OCI-LY1 (cell line): ENCODE data around the gene HELT.

ENCODE experiments used
- H2AFZ ChIP-seq: fragments of 200-600 bp; sonication (generic), shearing (Covaris generic); 2 replicates; pipeline ENCODE4 v1.6.0; 2014; ENCODE audit warnings: antibody characterized with exemption, mild to moderate bottlenecking, low read length
- H3F3A ChIP-seq: fragments of 200-600 bp; sonication (generic), shearing (Covaris generic); 2 replicates; pipeline ENCODE4 v1.6.0; 2014; ENCODE audit warnings: mild to moderate bottlenecking, antibody characterized with exemption, low read length, moderate library complexity; ENCODE audit not compliant: insufficient read depth
- H3K27ac ChIP-seq: fragments of 200-600 bp; sonication (generic); 2 replicates; pipeline ENCODE4 v1.5.1; 2014; ENCODE audit warnings: low read length, mixed run types, mild to moderate bottlenecking, low read depth; ENCODE audit not compliant: poor library complexity, severe bottlenecking
- H3K27me3 ChIP-seq: fragments of 200-600 bp; sonication (generic); 2 replicates; pipeline ENCODE4 v1.6.0; 2014; ENCODE audit warnings: antibody characterized with exemption, mild to moderate bottlenecking, low read length, moderate library complexity; ENCODE audit not compliant: insufficient read depth
- H3K36me3 ChIP-seq: fragments of 200-600 bp; sonication (generic); 2 replicates; pipeline ENCODE4 v1.6.1; 2014; ENCODE audit warnings: mild to moderate bottlenecking, antibody characterized with exemption, low read length, moderate library complexity, mixed read lengths; ENCODE audit not compliant: insufficient read depth
- H3K4me1 ChIP-seq: fragments of 200-600 bp; sonication (generic); 2 replicates; pipeline ENCODE4 v1.5.1; 2014; ENCODE audit warnings: mild to moderate bottlenecking, low read length, moderate library complexity; ENCODE audit not compliant: insufficient read depth, severe bottlenecking
- H3K4me2 ChIP-seq: fragments of 200-600 bp; sonication (generic), shearing (Covaris generic); 2 replicates; pipeline ENCODE4 v1.6.1; 2014; ENCODE audit warnings: low read length
- H3K4me3 ChIP-seq: fragments of 200-600 bp; sonication (generic); 2 replicates; pipeline ENCODE4 v1.5.1; 2014; ENCODE audit warnings: low read length, low read depth, mild to moderate bottlenecking, mixed read lengths; ENCODE audit not compliant: poor library complexity, severe bottlenecking
- H3K79me2 ChIP-seq: fragments of 200-600 bp; shearing (Covaris generic); 2 replicates; pipeline ENCODE4 v1.6.1; 2016; ENCODE audit warnings: mixed run types, low read length, mixed read lengths; ENCODE audit not compliant: insufficient read depth
- H3K9ac ChIP-seq: fragments of 200-600 bp; sonication (generic), shearing (Covaris generic); 2 replicates; pipeline ENCODE4 v1.6.1; 2014; ENCODE audit warnings: mild to moderate bottlenecking, low read length, mixed read lengths
- H3K9me2 ChIP-seq: fragments of 200-600 bp; sonication (generic), shearing (Covaris generic); 2 replicates; pipeline ENCODE4 v1.6.1; 2014; ENCODE audit warnings: low read depth, mild to moderate bottlenecking, low read length, mixed read lengths
- H3K9me3 ChIP-seq: fragments of 200-600 bp; shearing (Covaris generic); 2 replicates; pipeline ENCODE4 v1.6.1; 2014; ENCODE audit warnings: low read length, mixed read lengths
- H4K20me1 ChIP-seq: fragments of 200-600 bp; sonication (generic), shearing (Covaris generic); 2 replicates; pipeline ENCODE4 v1.6.0; 2016; ENCODE audit warnings: mild to moderate bottlenecking, low read length; ENCODE audit not compliant: insufficient read depth
- EZH2 ChIP-seq: fragments of 200-600 bp; sonication (generic), shearing (Covaris generic); IDR thresholded peaks from 2 replicates; pipeline ENCODE4 v1.8.0; 2017; ENCODE audit warnings: borderline replicate concordance, mixed run types, mild to moderate bottlenecking, antibody characterized with exemption, low read length, moderate library complexity, mixed read lengths
- TF ChIP-seq, protein P1 (sequence below): fragments of 200-600 bp; sonication (generic), shearing (Covaris generic); IDR thresholded peaks from 2 replicates; pipeline ENCODE4 v1.5.1; 2017; ENCODE audit warnings: mild to moderate bottlenecking, antibody characterized with exemption, low read length, moderate library complexity, mixed read lengths

Gene HELT

DNA sequence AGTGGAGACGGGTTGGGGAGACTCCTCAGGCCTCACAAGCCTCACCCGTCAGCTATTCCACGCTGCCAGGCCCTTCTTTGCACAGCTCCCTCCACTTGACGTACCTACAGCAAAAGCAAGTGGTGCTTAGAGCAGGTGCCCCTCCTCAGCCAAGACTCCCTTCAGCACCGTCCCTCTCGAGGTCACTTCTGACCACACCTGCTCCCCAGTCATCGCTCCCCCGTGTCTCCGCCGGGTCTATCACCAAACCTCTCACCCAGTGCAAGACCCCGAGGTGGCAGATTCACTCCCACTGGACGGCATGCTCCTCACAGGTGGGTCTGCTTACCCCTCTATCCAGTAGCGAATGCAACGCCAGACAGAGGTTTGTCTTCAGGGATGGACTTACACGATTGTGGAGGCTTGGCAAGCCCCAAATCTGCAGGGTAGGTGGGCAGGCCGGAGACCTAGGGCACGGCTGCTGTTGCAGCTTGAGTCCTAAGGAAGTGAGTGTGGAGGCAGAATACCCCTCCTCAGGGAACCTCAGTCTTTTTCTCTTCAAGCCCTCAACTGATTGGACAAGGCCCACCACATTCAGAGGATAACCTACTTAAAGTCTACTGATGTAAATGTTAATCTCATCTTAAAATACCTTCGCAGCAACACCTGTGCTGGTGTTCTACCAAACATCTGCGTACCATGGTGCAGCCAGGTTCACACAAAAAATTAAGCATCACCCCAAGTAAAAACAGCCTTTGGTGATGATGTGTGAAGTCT lies 14.5 kb upstream of the HELT start:
- no peaks in the 10 kb centered on the region for H4K20me1 ChIP-seq
- H3K4me2 ChIP-seq, result no peak overlapping the region
- H3K4me1 ChIP-seq, result peaks cover 4% of the 10 kb centered on the region
- H3K27me3 ChIP-seq, result no peaks in the 10 kb centered on the region
- H3K9ac ChIP-seq, result no peak overlapping the region
- no peak overlapping the region for H3K27ac ChIP-seq
- no peak overlapping the region for H2AFZ ChIP-seq
- no peaks in the 10 kb centered on the region for H3K79me2 ChIP-seq
- H3K36me3 ChIP-seq, result no peaks in the 10 kb centered on the region
- TF ChIP-seq, protein P1, sequence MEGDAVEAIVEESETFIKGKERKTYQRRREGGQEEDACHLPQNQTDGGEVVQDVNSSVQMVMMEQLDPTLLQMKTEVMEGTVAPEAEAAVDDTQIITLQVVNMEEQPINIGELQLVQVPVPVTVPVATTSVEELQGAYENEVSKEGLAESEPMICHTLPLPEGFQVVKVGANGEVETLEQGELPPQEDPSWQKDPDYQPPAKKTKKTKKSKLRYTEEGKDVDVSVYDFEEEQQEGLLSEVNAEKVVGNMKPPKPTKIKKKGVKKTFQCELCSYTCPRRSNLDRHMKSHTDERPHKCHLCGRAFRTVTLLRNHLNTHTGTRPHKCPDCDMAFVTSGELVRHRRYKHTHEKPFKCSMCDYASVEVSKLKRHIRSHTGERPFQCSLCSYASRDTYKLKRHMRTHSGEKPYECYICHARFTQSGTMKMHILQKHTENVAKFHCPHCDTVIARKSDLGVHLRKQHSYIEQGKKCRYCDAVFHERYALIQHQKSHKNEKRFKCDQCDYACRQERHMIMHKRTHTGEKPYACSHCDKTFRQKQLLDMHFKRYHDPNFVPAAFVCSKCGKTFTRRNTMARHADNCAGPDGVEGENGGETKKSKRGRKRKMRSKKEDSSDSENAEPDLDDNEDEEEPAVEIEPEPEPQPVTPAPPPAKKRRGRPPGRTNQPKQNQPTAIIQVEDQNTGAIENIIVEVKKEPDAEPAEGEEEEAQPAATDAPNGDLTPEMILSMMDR, result no peak
- no peak for TF ChIP-seq EZH2
- H3K9me2 ChIP-seq, result no peaks in the 10 kb centered on the region
- H3K4me3 ChIP-seq, result no peak overlapping the region
- H3F3A ChIP-seq, result no peaks in the 10 kb centered on the region
- H3K9me3 ChIP-seq, result no peaks in the 10 kb centered on the region

DNA sequence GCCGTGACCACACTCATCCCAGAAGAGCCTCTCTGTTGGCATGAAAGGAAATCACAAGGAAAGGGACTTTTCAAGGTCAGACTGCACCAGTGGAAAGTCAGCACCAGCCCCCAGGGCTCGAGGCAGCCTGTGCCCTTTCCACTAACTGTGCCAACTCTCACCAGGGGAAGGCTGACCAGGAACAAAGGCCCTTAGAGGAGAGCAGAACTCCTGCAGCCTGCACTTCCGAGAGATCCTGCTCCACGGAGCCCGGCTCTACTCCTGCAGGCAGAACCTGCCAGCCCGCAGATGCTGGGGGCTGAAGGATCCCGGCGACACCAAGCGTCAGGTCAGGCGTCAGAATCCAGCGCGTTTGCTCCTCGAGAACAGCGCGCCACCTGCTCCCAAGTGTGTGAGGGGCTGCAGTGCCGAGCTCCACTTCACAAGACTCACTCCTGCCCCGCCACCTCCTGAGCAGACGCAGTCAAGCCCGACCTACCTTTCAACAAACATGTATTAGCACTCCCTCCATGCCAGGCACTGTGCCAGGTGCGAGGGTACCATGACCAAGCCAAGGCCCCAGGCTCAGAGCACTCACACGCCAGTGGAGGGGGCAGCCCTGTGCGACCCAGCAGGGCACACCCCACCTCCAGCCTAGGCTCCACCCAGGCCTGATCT lies 13.6 kb upstream of the HELT start:
- no peak overlapping the region for H2AFZ ChIP-seq
- H3K36me3 ChIP-seq, result no peaks in the 10 kb centered on the region
- no peaks in the 10 kb centered on the region for H4K20me1 ChIP-seq
- no peaks in the 10 kb centered on the region for H3K79me2 ChIP-seq
- peak overlapping the region; percentile 27 for H3K4me3 ChIP-seq
- no peaks in the 10 kb centered on the region for H3K27me3 ChIP-seq
- TF ChIP-seq EZH2, result no peak
- TF ChIP-seq, protein P1, result no peak
- no peak overlapping the region for H3K27ac ChIP-seq
- H3K4me2 ChIP-seq, result peak overlapping the region; percentile 48; the same call in 1 of the 2 replicates
- no peaks in the 10 kb centered on the region for H3F3A ChIP-seq
- H3K9me3 ChIP-seq, result no peaks in the 10 kb centered on the region
- peaks cover 4% of the 10 kb centered on the region for H3K4me1 ChIP-seq
- no peak overlapping the region for H3K9ac ChIP-seq
- no peaks in the 10 kb centered on the region for H3K9me2 ChIP-seq

DNA sequence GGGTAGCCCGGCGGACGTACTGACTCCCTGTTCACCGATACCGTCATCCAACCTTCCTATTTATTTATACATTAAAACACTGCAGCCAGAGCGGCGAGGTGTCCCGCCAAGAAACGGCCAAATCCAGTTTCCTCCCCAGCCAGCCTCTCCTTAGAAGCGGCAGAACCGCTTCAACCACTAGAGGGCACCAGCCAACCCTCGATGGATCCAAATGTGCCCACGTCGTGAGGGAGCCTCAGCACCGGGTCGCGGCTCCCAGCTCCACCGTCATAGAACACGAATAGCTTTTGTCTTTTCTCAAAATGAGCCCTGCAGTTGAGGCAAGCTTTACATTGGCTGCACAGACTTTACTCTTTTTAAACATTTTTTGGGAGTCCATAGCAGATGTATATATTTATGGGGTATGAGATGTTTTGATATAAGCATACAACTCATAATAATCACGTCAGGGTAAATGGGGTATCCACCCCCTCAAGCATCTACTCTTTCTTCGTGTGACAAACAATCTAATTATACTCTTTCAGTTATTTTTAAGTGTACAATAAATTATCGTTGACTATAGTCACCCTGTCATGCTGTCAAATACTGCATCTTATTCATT lies 13.0 kb upstream of the HELT start:
- Histone ChIP-seq H3K27ac (no peak overlapping the region), H3K36me3 (no peaks in the 10 kb centered on the region), H4K20me1 (no peaks in the 10 kb centered on the region), H3K4me1 (peaks cover 4% of the 10 kb centered on the region), H3K4me3 (peak overlapping the region; percentile 27), H3K9me2 (no peaks in the 10 kb centered on the region), H3K9ac (no peak overlapping the region), H3K27me3 (no peaks in the 10 kb centered on the region), H3K4me2 (peak overlapping the region; percentile 48; the same call in 1 of the 2 replicates), H3F3A (no peaks in the 10 kb centered on the region), H3K79me2 (no peaks in the 10 kb centered on the region), H2AFZ (no peak overlapping the region), H3K9me3 (no peaks in the 10 kb centered on the region)
- TF ChIP-seq, protein P1, result peak; percentile 95
- no peak for TF ChIP-seq EZH2
